ENCODE data around the gene SYNE2. TPM values are rescaled to one million over a fixed set of nuclear protein-coding genes. Genes with fewer than 3 reads are reported as not detected.

The SYNE2 gene
- total RNA-seq, 1 experiment from 2014 or later, result 94.2 TPM

GRCh38 chr14:64215978-64216377 is 363.2 kb downstream of the SYNE2 start:
- no peak overlapping the region for H3K4me2 ChIP-seq
- H3K27ac ChIP-seq, result no peak overlapping the region
- H3K9me2 ChIP-seq (ENCODE audit: insufficient read depth), result no peaks in the 10 kb centered on the region
- H3K79me2 ChIP-seq (ENCODE audit: low read depth), result no peaks in the 10 kb centered on the region
- DNase-seq, result no peak
- BruUV-seq (replicated peaks), result no TSS peak
- H3K36me3 ChIP-seq (ENCODE audit: low read depth), result no peaks in the 10 kb centered on the region
- no peak for TF ChIP-seq EZH2 (IDR thresholded peaks at IDR 0.05; ENCODE audit: low read depth)
- TF ChIP-seq CTCF (conservative IDR thresholded peaks at IDR 0.05), result no peak
- H3F3A ChIP-seq (ENCODE audit: insufficient read depth, low read depth), result no peaks in the 10 kb centered on the region
- no peak overlapping the region for H2AFZ ChIP-seq
- H3K4me3 ChIP-seq, result no peak overlapping the region
- ChIA-PET POLR2A (ENCODE audit: unreplicated experiment) (no interaction called here), CTCF (no interaction called here)
- H3K27me3 ChIP-seq (ENCODE audit: insufficient read depth, low read depth), result no peaks in the 10 kb centered on the region
- H3K9me3 ChIP-seq (ENCODE audit: insufficient read depth, low read depth), result no peaks in the 10 kb centered on the region
- no peaks in the 10 kb centered on the region for H4K20me1 ChIP-seq (ENCODE audit: insufficient read depth)
- no peaks in the 10 kb centered on the region for H3K4me1 ChIP-seq (replicated peaks; ENCODE audit: insufficient read depth)
- intact Hi-C loops (cut with micrococcal nuclease; ENCODE audit: unreplicated experiment), result no loop called here

- no peak for TF ChIP-seq CTCF (conservative IDR thresholded peaks at IDR 0.05)
- no peak for TF ChIP-seq EZH2 (IDR thresholded peaks at IDR 0.05; ENCODE audit: low read depth)
- Histone ChIP-seq H3K9me2 (ENCODE audit: insufficient read depth) (no peaks in the 10 kb centered on the region), H3K27ac (no peak overlapping the region), H3K4me3 (no peak overlapping the region), H3K4me2 (no peak overlapping the region), H2AFZ (no peak overlapping the region), H3K36me3 (ENCODE audit: low read depth) (no peaks in the 10 kb centered on the region), H4K20me1 (ENCODE audit: insufficient read depth) (no peaks in the 10 kb centered on the region), H3K9me3 (ENCODE audit: insufficient read depth, low read depth) (no peaks in the 10 kb centered on the region), H3K4me1 (replicated peaks; ENCODE audit: insufficient read depth) (no peaks in the 10 kb centered on the region), H3F3A (ENCODE audit: insufficient read depth, low read depth) (no peaks in the 10 kb centered on the region), H3K27me3 (ENCODE audit: insufficient read depth, low read depth) (no peaks in the 10 kb centered on the region), H3K79me2 (ENCODE audit: low read depth) (no peaks in the 10 kb centered on the region)
- POLR2A ChIA-PET (ENCODE audit: unreplicated experiment), result no interaction called here
- DNase-seq, result no peak
- CTCF ChIA-PET, result no interaction called here
- intact Hi-C loops (cut with micrococcal nuclease; ENCODE audit: unreplicated experiment), result no loop called here
- BruUV-seq (replicated peaks), result no TSS peak
These were observed 364.5 kb downstream of the SYNE2 start for GRCh38 chr14:64217308-64217707.

GRCh38 chr14:64217834-64218233 is 365.0 kb downstream of the SYNE2 start:
- ChIA-PET POLR2A (ENCODE audit: unreplicated experiment) (no interaction called here), CTCF (no interaction called here)
- Histone ChIP-seq H3K27ac (no peak overlapping the region), H3K36me3 (ENCODE audit: low read depth) (no peaks in the 10 kb centered on the region), H3K9me2 (ENCODE audit: insufficient read depth) (no peaks in the 10 kb centered on the region), H3K79me2 (ENCODE audit: low read depth) (no peaks in the 10 kb centered on the region), H3K4me1 (replicated peaks; ENCODE audit: insufficient read depth) (no peaks in the 10 kb centered on the region), H3K4me3 (no peak overlapping the region), H2AFZ (no peak overlapping the region), H3K27me3 (ENCODE audit: insufficient read depth, low read depth) (no peaks in the 10 kb centered on the region), H3K9me3 (ENCODE audit: insufficient read depth, low read depth) (no peaks in the 10 kb centered on the region), H3F3A (ENCODE audit: insufficient read depth, low read depth) (no peaks in the 10 kb centered on the region), H3K4me2 (no peak overlapping the region), H4K20me1 (ENCODE audit: insufficient read depth) (no peaks in the 10 kb centered on the region)
- no peak for TF ChIP-seq CTCF (conservative IDR thresholded peaks at IDR 0.05)
- TF ChIP-seq EZH2 (IDR thresholded peaks at IDR 0.05; ENCODE audit: low read depth), result no peak
- intact Hi-C loops (cut with micrococcal nuclease; ENCODE audit: unreplicated experiment), result no loop called here
- no TSS peak for BruUV-seq (replicated peaks)
- no peak for DNase-seq

Measured in PC-9 (cell line).